ENCODE results near the gene KMT2C.

Gene KMT2C

DNA sequence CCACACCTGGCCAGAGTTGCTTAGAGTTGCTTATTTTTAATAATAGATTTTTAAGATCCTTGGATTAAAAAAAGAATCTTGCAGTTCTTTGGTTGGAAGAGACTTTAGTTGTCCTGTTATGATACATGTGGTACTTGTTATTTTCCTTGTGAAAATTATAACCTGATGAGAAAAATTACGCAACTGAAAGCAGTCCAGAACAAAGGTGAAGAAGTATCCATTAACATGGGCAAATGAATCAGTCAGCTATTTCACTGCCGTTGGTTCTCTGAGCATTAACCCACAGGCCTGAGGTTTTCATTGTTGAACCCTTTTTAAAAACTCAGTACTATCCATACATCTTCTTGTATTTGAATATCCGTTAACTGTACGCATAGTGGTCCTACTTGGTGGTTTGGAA lies 342.1 kb downstream of the KMT2C start:
- DNase-seq: no peak

DNA sequence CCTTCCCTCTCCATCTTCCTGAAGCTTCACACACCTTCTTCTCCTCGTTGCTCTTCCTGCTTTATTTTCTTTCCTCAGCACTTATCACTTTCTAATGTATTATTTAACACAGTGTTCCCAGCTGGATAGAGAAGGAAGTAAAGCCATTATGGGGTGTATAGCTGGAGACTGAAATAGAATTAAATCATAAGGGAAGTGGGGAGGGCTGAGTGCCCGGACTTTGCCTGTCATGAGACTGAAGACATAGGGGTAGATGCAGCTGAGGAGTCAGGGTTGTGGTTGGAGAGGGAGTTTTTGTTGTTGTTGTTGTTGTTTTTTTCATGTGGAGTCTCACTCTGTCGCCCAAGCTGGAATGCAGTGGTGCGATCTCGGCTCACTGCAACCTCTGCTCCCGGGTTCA lies 345.1 kb downstream of the KMT2C start:
- DNase-seq: no peak

DNA sequence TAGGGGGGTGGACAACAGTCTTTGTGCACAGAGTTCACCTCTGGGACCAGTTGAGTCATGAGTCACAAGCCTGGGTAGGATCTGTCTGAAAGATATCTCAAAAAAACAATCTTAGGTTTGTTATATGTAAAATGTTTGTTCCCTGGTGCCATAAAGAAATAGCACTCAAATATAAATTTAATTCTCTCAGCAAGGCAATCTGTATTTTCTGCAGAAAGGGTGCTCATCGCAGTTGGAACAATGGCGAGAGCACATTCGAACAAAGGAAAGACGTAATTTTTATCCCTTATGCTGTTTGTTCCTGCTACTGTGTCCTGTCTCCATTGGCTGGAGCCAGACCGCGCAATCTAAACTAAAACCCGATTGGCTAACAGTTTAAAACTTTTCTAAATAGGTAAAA lies 346.6 kb downstream of the KMT2C start:
- no peak for DNase-seq

DNA sequence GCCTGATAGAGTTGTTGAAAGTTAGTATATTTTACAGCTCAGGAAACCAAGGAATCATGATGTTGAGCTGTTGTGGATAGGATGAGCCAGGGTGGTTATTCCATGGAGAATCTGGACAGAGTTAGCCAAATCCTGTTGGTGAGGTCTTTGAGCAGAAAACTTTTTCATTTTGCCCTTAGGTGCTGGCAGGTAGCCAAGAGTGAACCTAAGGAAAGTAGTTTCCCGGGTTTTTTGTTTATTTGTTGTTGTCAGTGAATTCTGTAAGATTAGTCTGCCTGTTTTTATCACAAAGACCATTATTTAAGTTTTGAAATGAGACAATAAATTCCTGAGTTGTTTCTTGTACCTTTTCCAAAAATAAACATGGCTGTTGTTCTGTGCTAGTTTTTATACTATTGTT lies 349.3 kb downstream of the KMT2C start:
- no peak for DNase-seq

DNA sequence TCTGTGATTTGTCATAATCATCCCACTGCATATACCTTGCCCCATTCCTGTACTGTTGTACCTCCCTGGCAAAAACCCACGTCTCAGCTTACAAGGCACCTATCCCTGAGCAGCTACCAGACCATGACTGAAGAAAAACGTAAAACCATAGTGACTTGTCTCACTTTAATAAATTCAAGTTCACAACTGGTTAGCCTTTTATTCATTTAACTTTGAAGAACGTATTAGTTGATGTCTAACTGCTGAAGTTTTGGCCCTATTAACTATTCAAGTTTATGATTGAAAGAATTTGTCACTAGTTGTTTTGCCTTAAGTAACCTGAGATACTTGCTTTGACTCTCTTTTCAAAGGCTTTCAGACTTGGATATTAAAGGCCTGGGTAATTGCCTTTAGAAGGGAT lies 350.7 kb downstream of the KMT2C start:
- DNase-seq: no peak

Data from NCI-H526 treated with DMSO at 0.1 percent for 48 hours (cell line).